ENCODE results near the gene NUP188.
A peak's percentile ranks its signal among the peaks of the same experiment; 100 is the strongest.

Gene NUP188

GRCh38 chr9:129007035-129007765 lies 59.7 kb downstream of the NUP188 start:
- no peak for DNase-seq (ENCODE audit: low spot score)

GRCh38 chr9:129007766-129008468 lies 60.4 kb downstream of the NUP188 start:
- no peak for DNase-seq (ENCODE audit: low spot score)

- DNase-seq (ENCODE audit: low spot score): no peak
Observed at GRCh38 chr9:129008469-129008965, 61.0 kb downstream of the NUP188 start.

- DNase-seq (ENCODE audit: low spot score): no peak
Observed at GRCh38 chr9:129008986-129009583, 61.6 kb downstream of the NUP188 start.

GRCh38 chr9:129009584-129010141 lies 62.2 kb downstream of the NUP188 start:
- no peak for DNase-seq (ENCODE audit: low spot score)

GRCh38 chr9:129010267-129010975 lies 62.9 kb downstream of the NUP188 start:
- no peak for DNase-seq (ENCODE audit: low spot score)

GRCh38 chr9:129011170-129011569 lies 63.7 kb downstream of the NUP188 start:
- no peak for DNase-seq (ENCODE audit: low spot score)

GRCh38 chr9:129011761-129012181 lies 64.3 kb downstream of the NUP188 start:
- DNase-seq (ENCODE audit: low spot score): no peak

GRCh38 chr9:129012343-129012742 lies 64.8 kb downstream of the NUP188 start:
- DNase-seq (ENCODE audit: low spot score): no peak

GRCh38 chr9:129012893-129013448 lies 65.5 kb downstream of the NUP188 start:
- no peak for DNase-seq (ENCODE audit: low spot score)

- DNase-seq (ENCODE audit: low spot score): no peak
Observed at GRCh38 chr9:129013674-129014073, 66.2 kb downstream of the NUP188 start.

GRCh38 chr9:129014124-129014523 lies 66.6 kb downstream of the NUP188 start:
- DNase-seq (ENCODE audit: low spot score): no peak

GRCh38 chr9:129014608-129015007 lies 67.1 kb downstream of the NUP188 start:
- no peak for DNase-seq (ENCODE audit: low spot score)

- DNase-seq (ENCODE audit: low spot score): no peak
Observed at GRCh38 chr9:129021091-129021490, 73.6 kb downstream of the NUP188 start.

GRCh38 chr9:129022037-129022436 lies 74.5 kb downstream of the NUP188 start:
- no peak for DNase-seq (ENCODE audit: low spot score)

GRCh38 chr9:129023036-129023907 lies 75.8 kb downstream of the NUP188 start:
- peak; percentile 84 for DNase-seq (ENCODE audit: low spot score)

- no peak for DNase-seq (ENCODE audit: low spot score)
Observed at GRCh38 chr9:129023908-129024233, 76.4 kb downstream of the NUP188 start.

- DNase-seq (ENCODE audit: low spot score): no peak
Observed at GRCh38 chr9:129026442-129027223, 79.1 kb downstream of the NUP188 start.

- no peak for DNase-seq (ENCODE audit: low spot score)
Observed at GRCh38 chr9:129027224-129027684, 79.8 kb downstream of the NUP188 start.

- DNase-seq (ENCODE audit: low spot score): no peak
Observed at GRCh38 chr9:129027685-129028191, 80.2 kb downstream of the NUP188 start.
